ENCODE measurements around the gene MOGAT3. TPM values are rescaled to one million over a fixed set of nuclear protein-coding genes. Genes with fewer than 3 reads are reported as not detected.
A peak's percentile ranks its signal among the peaks of the same experiment; 100 is the strongest.

The MOGAT3 gene
- total RNA-seq, 1 experiment from 2014 or later, result 6.3 TPM

DNA sequence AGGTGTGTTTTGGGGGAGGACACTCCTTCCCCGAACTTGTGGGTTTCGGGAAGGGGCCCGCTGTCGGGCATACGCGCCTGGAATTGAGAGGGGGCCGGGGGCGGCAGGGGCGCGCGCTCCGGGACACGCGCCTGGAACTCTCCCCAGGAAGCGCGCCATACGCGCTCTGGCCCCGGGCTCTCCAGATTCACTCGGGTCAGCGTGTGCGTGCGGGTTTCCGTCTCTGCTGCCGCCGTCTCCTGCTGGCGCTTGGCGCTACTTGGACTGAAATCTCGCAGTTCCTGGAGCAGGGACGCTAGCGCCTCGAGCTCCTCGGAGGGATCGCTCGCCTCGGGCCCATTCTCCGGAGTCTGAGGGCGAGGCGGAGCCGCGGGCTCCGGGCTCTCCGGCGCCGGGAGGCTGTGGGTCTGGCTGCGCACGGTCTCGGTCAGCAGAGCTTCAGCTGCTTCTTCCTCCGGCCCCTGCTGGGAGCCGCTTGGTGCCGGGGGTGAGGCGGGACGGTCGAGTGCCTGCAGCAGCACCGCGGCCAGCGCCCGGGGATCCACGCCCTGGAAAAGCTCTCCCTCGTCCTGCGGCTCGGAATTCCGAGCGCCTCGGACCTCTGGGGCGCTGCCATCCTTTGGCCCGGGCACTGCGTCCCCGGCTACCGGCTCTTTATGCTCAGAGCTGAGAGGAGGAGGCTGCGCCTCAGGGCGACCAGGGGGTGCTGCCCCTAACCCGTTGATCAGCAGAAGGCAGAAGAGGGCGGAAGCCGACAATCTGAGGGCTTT, 36.6 kb downstream of the MOGAT3 start:
- Histone ChIP-seq H3K4me1 (peaks cover 29% of the 10 kb centered on the region), H3K27me3 (replicated peaks; ENCODE audit: control insufficient read depth, insufficient read depth, low read length) (no peaks in the 10 kb centered on the region; the same call in none of the 2 replicates), H3K4me3 (ENCODE audit: low read depth, low read length) (peak overlapping the region; percentile 63), H3K36me3 (ENCODE audit: control insufficient read depth, insufficient read depth, low read length) (0 out of 2 replicates have a peak, but pooled peaks cover 2% of the 10 kb centered on the region), H3K9me3 (no peaks in the 10 kb centered on the region)
- peaks cover 27% of the 10 kb centered on the region for H3K36me3 Mint-ChIP-seq (ENCODE audit: insufficient read depth, unreplicated experiment)
- H3K4me1 Mint-ChIP-seq (ENCODE audit: low read depth, unreplicated experiment), result peaks cover 26% of the 10 kb centered on the region
- intact Hi-C loops (cut with micrococcal nuclease; ENCODE audit: unreplicated experiment), result no loop called here
- H3K4me3 Mint-ChIP-seq (ENCODE audit: unreplicated experiment), result peak overlapping the region; percentile 74
- BruUV-seq (replicated peaks), result no TSS peak
- ChIA-PET POLR2A (interaction anchor here (0.6 to 0.7 kb wide), 2 partner anchors 21 to 118 kb away, joined by 3 to 4 read pairs; no protein-coding TSS in a partner anchor), CTCF (interaction anchor here (0.8 to 2.4 kb wide), 3 partner anchors 12 to 28 kb away, joined by 3 to 26 read pairs (median 4); no protein-coding TSS in a partner anchor)
- no peak for TF ChIP-seq CTCF (IDR thresholded peaks at IDR 0.05; ENCODE audit: insufficient read depth in 1 of 2, low read depth in 1 of 2, low read length in 1 of 2, severe bottlenecking in 1 of 2, unreplicated experiment in 1 of 2)
- peak; percentile 71 to 83 for DNase-seq
- H3K9me3 Mint-ChIP-seq (ENCODE audit: unreplicated experiment), result no peaks in the 10 kb centered on the region
- no peak overlapping the region for H3K27ac Mint-ChIP-seq (ENCODE audit: unreplicated experiment)
- H3K27me3 Mint-ChIP-seq (ENCODE audit: insufficient read depth, unreplicated experiment), result peaks cover 27% of the 10 kb centered on the region

- Histone ChIP-seq H3K27me3 (replicated peaks; ENCODE audit: control insufficient read depth, insufficient read depth, low read length) (no peaks in the 10 kb centered on the region; the same call in none of the 2 replicates), H3K36me3 (ENCODE audit: control insufficient read depth, insufficient read depth, low read length) (peaks cover 2% of the 10 kb centered on the region; the same call in 1 of the 2 replicates), H3K9me3 (no peaks in the 10 kb centered on the region), H3K4me3 (ENCODE audit: low read depth, low read length) (peak overlapping the region; percentile 63), H3K4me1 (peaks cover 29% of the 10 kb centered on the region)
- H3K27ac Mint-ChIP-seq (ENCODE audit: unreplicated experiment), result no peak overlapping the region
- H3K9me3 Mint-ChIP-seq (ENCODE audit: unreplicated experiment), result no peaks in the 10 kb centered on the region
- H3K27me3 Mint-ChIP-seq (ENCODE audit: insufficient read depth, unreplicated experiment), result peaks cover 21% of the 10 kb centered on the region
- no TSS peak for BruUV-seq (replicated peaks)
- peak; percentile 58 to 79 for DNase-seq
- peak overlapping the region; percentile 74 for H3K4me3 Mint-ChIP-seq (ENCODE audit: unreplicated experiment)
- peaks cover 27% of the 10 kb centered on the region for H3K36me3 Mint-ChIP-seq (ENCODE audit: insufficient read depth, unreplicated experiment)
- ChIA-PET POLR2A (interaction anchor here (1.2 kb wide), 1 partner anchor 19 kb away, joined by 7 read pairs; no protein-coding TSS in a partner anchor), CTCF (interaction anchor here (0.7 to 2.4 kb wide), 6 partner anchors 19 to 145 kb away, joined by 3 to 26 read pairs (median 4); no protein-coding TSS in a partner anchor)
- H3K4me1 Mint-ChIP-seq (ENCODE audit: low read depth, unreplicated experiment), result peaks cover 20% of the 10 kb centered on the region
- TF ChIP-seq CTCF (IDR thresholded peaks at IDR 0.05; ENCODE audit: insufficient read depth in 1 of 2, low read depth in 1 of 2, low read length in 1 of 2, severe bottlenecking in 1 of 2, unreplicated experiment in 1 of 2), result no peak
- intact Hi-C loops (cut with micrococcal nuclease; ENCODE audit: unreplicated experiment), result loop anchor here (1.0 kb wide), 1 partner anchor 9 kb away; the partner anchor contains the start of gene AP1S1
Measured at GRCh38 chr7:101163279-101164070, 37.4 kb downstream of the MOGAT3 start.

All from Caco-2 (cell line).